Mesenchymal stem cell (in vitro differentiated cells and primary cell): ENCODE measurements around the gene ELN.

Experiments
- DNase-seq: peaks from one replicate; pipeline ENCODE4 v3.0.0-alpha.2; 2013
- H2AFZ ChIP-seq: one replicate; pipeline ENCODE4 v1.6.1; 2013; ENCODE audit warnings: low read depth, mild to moderate bottlenecking, control low read depth, inconsistent platforms, low read length, moderate library complexity
- H2AK5ac ChIP-seq: 2 replicates; pipeline ENCODE4 v1.6.1; 2013; ENCODE audit warnings: low read length, moderate library complexity, mild to moderate bottlenecking, inconsistent platforms; ENCODE audit not compliant: severe bottlenecking
- H2BK120ac ChIP-seq: one replicate; pipeline ENCODE4 v1.6.1; 2013; ENCODE audit warnings: low read depth, mild to moderate bottlenecking, inconsistent platforms, low read length, moderate library complexity
- H2BK12ac ChIP-seq, 2 experiments: one replicate each; pipeline ENCODE4 v1.6.1; 2013; ENCODE audit warnings: inconsistent platforms in 2 of 2, low read length in 2 of 2, mild to moderate bottlenecking in 2 of 2, moderate library complexity in 2 of 2, control low read depth in 1 of 2
- H2BK15ac ChIP-seq: one replicate; pipeline ENCODE4 v1.6.1; 2013; ENCODE audit warnings: mild to moderate bottlenecking, low read depth, inconsistent platforms; ENCODE audit not compliant: poor library complexity, severe bottlenecking
- H2BK5ac ChIP-seq: 2 replicates; pipeline ENCODE4 v1.6.1; 2013; ENCODE audit warnings: low read depth, mild to moderate bottlenecking, low read length, control low read depth, inconsistent platforms; ENCODE audit not compliant: poor library complexity, severe bottlenecking
- H3K14ac ChIP-seq, 2 experiments: one replicate each; pipeline ENCODE4 v1.6.1; 2013; ENCODE audit warnings: inconsistent platforms in 2 of 2, low read length in 2 of 2, control low read depth in 1 of 2, mild to moderate bottlenecking in 1 of 2, moderate library complexity in 1 of 2
- H3K18ac ChIP-seq, 2 experiments: one replicate each; pipeline ENCODE4 v1.6.1; 2013; ENCODE audit warnings: inconsistent platforms in 2 of 2, low read length in 2 of 2, control low read depth in 1 of 2, low read depth in 1 of 2, mild to moderate bottlenecking in 1 of 2
- H3K23ac ChIP-seq, 2 experiments: one replicate each; pipeline ENCODE4 v1.6.1; 2013; ENCODE audit warnings: inconsistent platforms in 2 of 2, low read length in 2 of 2, mild to moderate bottlenecking in 2 of 2, moderate library complexity in 2 of 2, control low read depth in 1 of 2
- H3K27ac ChIP-seq: 2 replicates; pipeline ENCODE4 v1.5.1; 2013; ENCODE audit warnings: mild to moderate bottlenecking, moderate library complexity, low read length, control low read depth, inconsistent platforms; ENCODE audit not compliant: poor library complexity, severe bottlenecking
- H3K27me3 ChIP-seq, 2 experiments: 2 replicates each; pipeline versions ENCODE4 v1.6.1 to v1.7.0; 2013; ENCODE audit warnings: low read length in 2 of 2, mild to moderate bottlenecking in 2 of 2, moderate library complexity in 2 of 2, control low read depth in 1 of 2, inconsistent platforms in 1 of 2; ENCODE audit not compliant: control insufficient read depth in 1 of 2, insufficient read depth in 1 of 2
- H3K36me3 ChIP-seq, 2 experiments: 2 replicates each; pipeline versions ENCODE4 v1.6.1 to v1.7.0; 2013; ENCODE audit warnings: low read length in 2 of 2, control low read depth in 1 of 2, inconsistent platforms in 1 of 2, low read depth in 1 of 2, mild to moderate bottlenecking in 1 of 2; ENCODE audit not compliant: insufficient read depth in 2 of 2, control insufficient read depth in 1 of 2
- H3K4ac ChIP-seq, 2 experiments: one replicate each; pipeline ENCODE4 v1.6.1; 2013; ENCODE audit warnings: inconsistent platforms in 2 of 2, low read length in 2 of 2, mild to moderate bottlenecking in 2 of 2, moderate library complexity in 2 of 2, control low read depth in 1 of 2, low read depth in 1 of 2
- H3K4me1 ChIP-seq: 2 replicates; pipeline ENCODE4 v1.6.1; 2013; ENCODE audit warnings: low read depth, low read length, control low read depth; ENCODE audit not compliant: control insufficient read depth, insufficient read depth
- H3K4me2 ChIP-seq: 2 replicates; pipeline ENCODE4 v1.6.1; 2013; ENCODE audit warnings: low read length, mild to moderate bottlenecking, inconsistent platforms; ENCODE audit not compliant: poor library complexity, severe bottlenecking
- H3K4me3 ChIP-seq, 2 experiments: 2 replicates each; pipeline versions ENCODE4 v1.5.1 to v1.7.0; 2013; ENCODE audit warnings: low read length in 2 of 2, mild to moderate bottlenecking in 2 of 2, control low read depth in 1 of 2, low read depth in 1 of 2; ENCODE audit not compliant: insufficient read depth in 1 of 2
- H3K79me1 ChIP-seq: replicated peaks from 2 replicates; pipeline ENCODE4 v1.6.1; 2013; ENCODE audit warnings: mild to moderate bottlenecking, control low read depth, low read length, inconsistent platforms; ENCODE audit not compliant: poor library complexity, severe bottlenecking
- H3K9ac ChIP-seq: 2 replicates; pipeline ENCODE4 v1.7.0; 2013; ENCODE audit warnings: mild to moderate bottlenecking, low read length, moderate library complexity
- H3K9me3 ChIP-seq: 2 replicates; pipeline ENCODE4 v1.7.0; 2013; ENCODE audit warnings: mild to moderate bottlenecking, low read length; ENCODE audit not compliant: control insufficient read depth
- H4K8ac ChIP-seq: one replicate; pipeline ENCODE4 v1.6.1; 2013; ENCODE audit warnings: inconsistent platforms, mild to moderate bottlenecking, low read length, moderate library complexity
- H4K91ac ChIP-seq: one replicate; pipeline ENCODE4 v1.6.1; 2013; ENCODE audit warnings: mild to moderate bottlenecking, low read length, inconsistent platforms
- WGBS: methylation state at CpG from one replicate; pipeline ENCODE4 v1.1.7; 2013; ENCODE audit warnings: mixed read lengths; 5-methylcytosine and 5-hydroxymethylcytosine counted together

Gene ELN

DNA sequence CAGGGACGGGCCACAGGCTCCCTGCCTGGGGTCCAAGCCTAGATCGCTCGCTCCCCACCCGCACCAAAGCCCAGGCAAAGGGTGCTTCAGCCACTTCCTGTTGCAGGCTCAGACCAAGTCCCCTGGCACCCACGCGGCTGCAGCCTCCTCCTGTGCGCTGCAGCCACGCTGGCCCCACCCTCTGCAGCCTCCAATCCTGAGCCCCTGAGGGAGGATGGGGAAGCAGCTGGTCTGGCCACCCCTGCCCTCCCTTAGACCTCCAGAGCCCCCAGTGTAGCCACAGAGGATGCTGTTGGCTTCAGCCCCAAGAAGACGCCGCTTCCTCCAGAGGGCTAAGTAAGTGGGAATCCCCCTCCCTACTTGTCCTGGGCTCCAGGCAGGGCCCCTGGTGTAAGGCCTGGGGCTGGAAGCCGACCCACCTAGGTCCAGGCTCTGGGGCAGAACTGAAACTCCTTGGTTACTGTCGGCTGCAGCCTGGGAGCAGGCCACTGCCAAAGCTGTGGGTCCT is 65.0 kb downstream of the ELN start:
- H3K79me1 ChIP-seq: peaks cover 35% of the 10 kb centered on the region
- 70% methylated on average over 12 of the region's 12 CpGs for WGBS
- peak overlapping the region; percentile 54 for H3K9ac ChIP-seq
- no peak overlapping the region for H2BK5ac ChIP-seq
- H3K27ac ChIP-seq: peak overlapping the region; percentile 99
- H2AK5ac ChIP-seq: peak overlapping the region; percentile 59
- peak overlapping the region; percentile 90 for H4K8ac ChIP-seq
- H4K91ac ChIP-seq: peak overlapping the region; percentile 81
- H3K14ac ChIP-seq: peak overlapping the region in 1 of 2 experiments; percentile 96
- H2BK15ac ChIP-seq: peak overlapping the region; percentile 75
- H3K9me3 ChIP-seq: peaks cover 13% of the 10 kb centered on the region
- H3K4me2 ChIP-seq: no peak overlapping the region
- H3K23ac ChIP-seq: peak overlapping the region in 1 of 2 experiments; percentile 67
- H3K4ac ChIP-seq: peak overlapping the region; percentile 44 to 60
- peaks cover 41 to 69% of the 10 kb centered on the region in 2 experiments for H3K36me3 ChIP-seq
- H3K27me3 ChIP-seq: no peaks in the 10 kb centered on the region
- H2AFZ ChIP-seq: no peak overlapping the region
- peak; percentile 37 for DNase-seq
- no peak overlapping the region for H3K4me3 ChIP-seq
- peak overlapping the region; percentile 66 for H2BK120ac ChIP-seq
- H3K4me1 ChIP-seq: peaks cover 37% of the 10 kb centered on the region
- peak overlapping the region; percentile 67 to 94 for H3K18ac ChIP-seq
- peak overlapping the region; percentile 7 to 94 for H2BK12ac ChIP-seq

DNA sequence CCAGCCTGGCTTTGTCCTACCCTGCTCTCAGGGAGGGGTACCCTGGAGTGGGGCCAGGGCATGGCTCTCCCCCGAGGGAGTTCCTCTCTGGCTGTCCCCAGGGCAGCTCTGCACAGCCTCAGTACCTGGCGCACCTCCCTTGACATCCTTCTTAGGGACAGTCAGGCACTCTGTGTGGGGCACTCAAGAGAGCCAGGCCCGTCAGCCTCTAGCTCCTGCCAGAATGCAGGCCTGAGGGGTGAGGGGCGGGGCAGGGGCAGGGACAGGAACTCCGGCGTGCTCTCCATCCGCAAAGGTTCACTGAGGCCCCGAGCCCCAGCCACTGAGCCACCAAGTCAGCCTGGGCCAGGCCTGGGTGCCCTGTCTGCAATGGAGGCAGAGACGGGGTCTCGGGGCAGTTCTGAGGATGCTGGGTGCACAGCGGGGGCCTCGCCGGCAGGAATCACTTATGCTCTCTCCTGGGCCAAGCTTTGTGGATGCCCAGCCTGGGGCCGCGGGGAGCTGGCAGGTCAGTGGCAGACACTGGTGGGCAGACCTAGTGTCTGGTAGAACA is 65.8 kb downstream of the ELN start:
- Histone ChIP-seq H3K4me3 (peak overlapping the region in 1 of 2 experiments; percentile 24), H3K36me3 (peaks cover 35 to 63% of the 10 kb centered on the region in 2 experiments), H2BK15ac (peak overlapping the region; percentile 75), H2BK5ac (peak overlapping the region; percentile 81), H2AK5ac (peak overlapping the region; percentile 59), H3K9ac (peak overlapping the region; percentile 54), H3K4ac (peak overlapping the region; percentile 44 to 60), H3K23ac (peak overlapping the region in 1 of 2 experiments; percentile 86), H4K91ac (peak overlapping the region; percentile 81), H3K4me2 (peak overlapping the region; percentile 73), H3K9me3 (peaks cover 13% of the 10 kb centered on the region), H4K8ac (peak overlapping the region; percentile 90), H3K14ac (peak overlapping the region in 1 of 2 experiments; percentile 96), H3K27ac (peak overlapping the region; percentile 99), H2AFZ (no peak overlapping the region), H2BK120ac (peak overlapping the region; percentile 66), H3K79me1 (peaks cover 33% of the 10 kb centered on the region), H3K4me1 (peaks cover 39% of the 10 kb centered on the region), H3K18ac (peak overlapping the region; percentile 94 to 99), H2BK12ac (peak overlapping the region; percentile 7 to 94), H3K27me3 (no peaks in the 10 kb centered on the region)
- DNase-seq: no peak
- WGBS: 17% methylated on average over 15 of the region's 15 CpGs

DNA sequence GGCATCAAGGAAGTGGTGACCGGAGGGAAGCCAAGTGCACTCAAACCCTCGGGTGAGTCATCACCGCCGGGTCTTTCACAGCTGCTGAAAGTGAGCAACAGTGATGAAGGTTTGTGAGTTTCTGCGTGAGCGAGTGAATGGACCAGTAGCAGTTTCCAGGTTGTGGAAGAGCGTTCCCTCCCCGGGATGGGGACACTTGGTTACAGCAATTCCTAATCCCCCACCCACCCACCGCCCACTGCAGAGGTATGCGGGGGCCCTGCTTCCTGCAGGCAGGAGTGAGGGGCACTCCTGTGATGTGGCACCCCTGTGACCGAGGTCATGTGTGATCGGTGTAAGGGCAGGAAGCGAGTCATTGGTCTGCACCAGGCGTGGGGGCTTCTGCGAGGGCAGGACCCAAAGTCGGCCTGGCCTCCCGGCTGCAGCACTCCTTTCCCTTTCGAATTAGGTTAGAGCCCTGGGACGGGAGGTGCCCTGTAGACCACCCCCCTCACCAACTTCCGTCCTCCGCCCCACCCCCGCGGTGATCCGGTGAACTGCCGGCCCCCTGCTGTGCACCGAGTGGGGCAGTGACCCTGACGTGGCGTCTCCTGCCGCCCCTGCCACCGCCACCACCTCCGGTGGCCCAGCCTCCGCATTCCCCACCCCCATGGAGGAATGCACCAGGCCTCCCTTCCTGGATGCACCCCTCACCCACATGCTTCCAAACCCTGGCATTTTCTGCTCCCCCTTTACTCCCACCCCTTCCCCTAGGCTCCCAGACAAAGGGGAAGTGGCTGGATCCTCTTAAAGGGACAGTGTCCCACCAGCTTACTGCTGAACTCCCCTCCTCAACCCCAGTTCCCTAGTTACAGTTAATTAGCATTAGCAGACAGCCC is 66.5 kb downstream of the ELN start:
- Histone ChIP-seq H3K79me1 (peaks cover 34% of the 10 kb centered on the region), H3K9ac (peak overlapping the region; percentile 77), H2AFZ (peak overlapping the region; percentile 73), H2AK5ac (peak overlapping the region; percentile 99), H3K4me2 (peak overlapping the region; percentile 73), H3K4ac (peak overlapping the region; percentile 98), H4K8ac (peak overlapping the region; percentile 96), H3K27me3 (no peaks in the 10 kb centered on the region), H3K27ac (peak overlapping the region; percentile 99), H3K36me3 (peaks cover 35 to 64% of the 10 kb centered on the region in 2 experiments), H3K4me3 (peak overlapping the region; percentile 38 to 67), H2BK12ac (peak overlapping the region; percentile 98 to 100), H4K91ac (peak overlapping the region; percentile 99), H2BK5ac (peak overlapping the region; percentile 98), H3K4me1 (peaks cover 43% of the 10 kb centered on the region), H3K18ac (peak overlapping the region; percentile 99), H2BK15ac (peak overlapping the region; percentile 91), H3K9me3 (peaks cover 13% of the 10 kb centered on the region), H3K23ac (peak overlapping the region in 1 of 2 experiments; percentile 94), H2BK120ac (peak overlapping the region; percentile 99), H3K14ac (peak overlapping the region in 1 of 2 experiments; percentile 99)
- WGBS: under 1% methylated on average over 26 of the region's 32 CpGs
- peak; percentile 97 for DNase-seq
